HL-60 (cell line): ENCODE results near the gene ABHD2.

ENCODE experiments used
- DNase-seq, 2 experiments: peaks; one replicate each; pipeline ENCODE4 v3.0.0-alpha.2; 2010 to 2020; ENCODE audit warnings: low read depth in 1 of 2, low spot score in 1 of 2
- H3K27ac ChIP-seq: fragments of 250-450 bp; sonication (Bioruptor Pico); replicated peaks from 2 replicates; pipeline ENCODE4 v1.5.1; 2020; ENCODE audit warnings: mild to moderate bottlenecking, moderate library complexity
- H3K27me3 ChIP-seq: fragments of 250-450 bp; sonication (Bioruptor Pico); 2 replicates; pipeline ENCODE4 v1.5.1; 2021; ENCODE audit warnings: mild to moderate bottlenecking, moderate library complexity; ENCODE audit not compliant: insufficient read depth, poor library complexity, severe bottlenecking
- H3K4me3 ChIP-seq: replicated peaks from 2 replicates; pipeline ENCODE4 v1.5.1; 2011; ENCODE audit warnings: mild to moderate bottlenecking, control low read depth, low read length; ENCODE audit not compliant: insufficient read depth
- CTCF ChIP-seq: IDR thresholded peaks from one replicate; pipeline ENCODE4 v1.5.1; 2011; ENCODE audit warnings: low read length, control low read depth, inconsistent platforms; ENCODE audit not compliant: insufficient read depth
- GABPA ChIP-seq: IDR thresholded peaks from 2 replicates; pipeline ENCODE4 v1.6.1; 2012; ENCODE audit warnings: low read depth
- POLR2AphosphoS5 ChIP-seq: IDR thresholded peaks from 2 replicates; pipeline ENCODE4 v1.6.1; 2012; ENCODE audit warnings: low read depth
- REST ChIP-seq: IDR thresholded peaks from 2 replicates; pipeline ENCODE4 v1.6.1; 2012; ENCODE audit warnings: low read depth; ENCODE audit not compliant: insufficient replicate concordance
- SPI1 ChIP-seq: IDR thresholded peaks from 2 replicates; pipeline ENCODE4 v1.6.1; 2012; ENCODE audit warnings: low read depth, mild to moderate bottlenecking, borderline replicate concordance

Gene ABHD2

GRCh38 chr15:89163271-89164055, 75.2 kb downstream of the ABHD2 start:
- TF ChIP-seq GABPA = no peak
- TF ChIP-seq CTCF = no peak
- TF ChIP-seq SPI1 = no peak
- TF ChIP-seq REST = no peak
- no peak for TF ChIP-seq POLR2AphosphoS5

GRCh38 chr15:89164712-89165211, 76.5 kb downstream of the ABHD2 start:
- no peak overlapping the region for H3K4me3 ChIP-seq
- DNase-seq = no peak
- no peak for TF ChIP-seq POLR2AphosphoS5
- no peak for TF ChIP-seq CTCF
- TF ChIP-seq REST = no peak
- TF ChIP-seq GABPA = no peak
- no peak for TF ChIP-seq SPI1
- no peak overlapping the region for H3K27ac ChIP-seq
- H3K27me3 ChIP-seq = no peaks in the 10 kb centered on the region

More at GRCh38 chr15:89163271-89164055, 75.2 kb downstream of the ABHD2 start:
- Histone ChIP-seq H3K27ac (no peak overlapping the region), H3K4me3 (no peak overlapping the region), H3K27me3 (no peaks in the 10 kb centered on the region)
- DNase-seq = no peak

GRCh38 chr15:89165677-89166076, 77.4 kb downstream of the ABHD2 start:
- Histone ChIP-seq H3K4me3 (no peak overlapping the region), H3K27ac (no peak overlapping the region), H3K27me3 (no peaks in the 10 kb centered on the region)
- no peak for TF ChIP-seq POLR2AphosphoS5
- no peak for TF ChIP-seq SPI1
- TF ChIP-seq GABPA = no peak
- no peak for TF ChIP-seq CTCF
- TF ChIP-seq REST = no peak
- no peak for DNase-seq
